ENCODE measurements around the gene DACH1. TPM values are rescaled to one million over a fixed set of nuclear protein-coding genes. Genes with fewer than 3 reads are reported as not detected.

Gene DACH1
- total RNA-seq, 1 donor, result 0.09 TPM

GRCh38 chr13:71483733-71484132 is 383.3 kb downstream of the DACH1 start:
- TF ChIP-seq CTCF (IDR thresholded peaks at IDR 0.05; ENCODE audit: insufficient read depth, low read length), result no peak
- H3K4me3 ChIP-seq (ENCODE audit: low read depth, low read length), result no peak overlapping the region

GRCh38 chr13:71481501-71481900 is 385.5 kb downstream of the DACH1 start:
- DNase-seq (ENCODE audit: low read depth), result no peak
- no peak for TF ChIP-seq CTCF (IDR thresholded peaks at IDR 0.05; ENCODE audit: insufficient read depth, low read length)
- H3K4me3 ChIP-seq (ENCODE audit: low read depth, low read length), result no peak overlapping the region

More at GRCh38 chr13:71483733-71484132, 383.3 kb downstream of the DACH1 start:
- no peak for DNase-seq (ENCODE audit: low read depth)

GRCh38 chr13:71481046-71481445 is 386.0 kb downstream of the DACH1 start:
- no peak for DNase-seq (ENCODE audit: low read depth)
- H3K4me3 ChIP-seq (ENCODE audit: low read depth, low read length), result no peak overlapping the region
- no peak for TF ChIP-seq CTCF (IDR thresholded peaks at IDR 0.05; ENCODE audit: insufficient read depth, low read length)

GRCh38 chr13:71477735-71478134 is 389.3 kb downstream of the DACH1 start:
- DNase-seq (ENCODE audit: low read depth), result no peak
- TF ChIP-seq CTCF (IDR thresholded peaks at IDR 0.05; ENCODE audit: insufficient read depth, low read length), result no peak
- H3K4me3 ChIP-seq (ENCODE audit: low read depth, low read length), result no peak overlapping the region

- no peak for DNase-seq (ENCODE audit: low read depth)
- no peak for TF ChIP-seq CTCF (IDR thresholded peaks at IDR 0.05; ENCODE audit: insufficient read depth, low read length)
- H3K4me3 ChIP-seq (ENCODE audit: low read depth, low read length), result no peak overlapping the region
These were observed 392.1 kb downstream of the DACH1 start for GRCh38 chr13:71474936-71475335.

GRCh38 chr13:71469626-71470025 is 397.4 kb downstream of the DACH1 start:
- H3K4me3 ChIP-seq (ENCODE audit: low read depth, low read length), result no peak overlapping the region
- DNase-seq (ENCODE audit: low read depth), result no peak
- no peak for TF ChIP-seq CTCF (IDR thresholded peaks at IDR 0.05; ENCODE audit: insufficient read depth, low read length)

- no peak for TF ChIP-seq CTCF (IDR thresholded peaks at IDR 0.05; ENCODE audit: insufficient read depth, low read length)
- no peak overlapping the region for H3K4me3 ChIP-seq (ENCODE audit: low read depth, low read length)
- DNase-seq (ENCODE audit: low read depth), result no peak
These were observed 402.3 kb downstream of the DACH1 start for GRCh38 chr13:71464686-71465085.
